Measurements from ENCODE around the gene AMDHD2. TPM values are rescaled to one million over a fixed set of nuclear protein-coding genes. Genes with fewer than 3 reads are reported as not detected.

AMDHD2 gene
- total and polyA plus RNA-seq, 2 of the 13 experiments (the other 11 are each of a cell fraction or from before 2014, with no cell fraction given), result 33.5 to 39.1 TPM

DNA sequence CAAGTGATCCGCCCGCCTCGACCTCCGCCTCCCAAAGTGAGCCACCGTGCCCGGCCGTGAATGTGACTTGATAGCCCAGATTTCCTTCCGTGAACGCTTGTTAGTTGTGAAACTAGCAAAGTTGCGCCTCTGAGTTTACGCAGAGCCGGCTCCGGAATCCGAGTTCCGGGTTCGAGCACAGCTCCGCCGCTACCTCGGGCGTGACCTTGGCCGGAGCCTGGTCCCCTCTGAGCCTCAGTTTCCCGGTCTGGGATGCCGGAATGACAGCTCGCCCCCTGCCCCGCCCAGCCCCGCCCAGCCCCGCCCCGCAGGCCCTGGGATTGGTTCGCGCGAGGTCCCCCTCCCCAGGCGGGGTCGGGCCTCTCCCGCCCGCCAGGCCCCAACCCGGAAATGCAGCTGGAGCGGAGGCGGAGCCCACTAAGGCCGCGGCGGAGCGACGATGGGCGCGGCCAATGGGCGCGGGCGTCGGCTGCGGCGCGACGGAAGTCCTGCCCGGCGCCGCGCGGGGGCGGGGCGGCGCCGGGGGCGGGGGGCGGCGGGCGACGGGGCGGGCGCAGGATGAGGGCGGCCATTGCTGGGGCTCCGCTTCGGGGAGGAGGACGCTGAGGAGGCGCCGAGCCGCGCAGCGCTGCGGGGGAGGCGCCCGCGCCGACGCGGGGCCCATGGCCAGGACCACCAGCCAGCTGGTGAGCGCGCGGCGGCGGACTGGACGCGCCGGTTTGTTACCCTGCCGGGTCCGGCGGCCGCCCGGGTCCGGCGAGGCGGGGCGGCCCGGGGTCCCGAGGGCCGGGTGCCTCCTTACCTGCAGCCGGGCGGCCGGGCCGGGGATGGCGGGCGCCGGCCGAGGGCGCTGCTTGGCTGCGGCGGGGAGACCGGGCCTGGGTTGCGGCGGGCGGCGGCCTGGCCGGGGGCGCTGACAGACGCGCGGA is 17.5 kb downstream of the AMDHD2 start, which contains the start of gene PDPK1 (continued):
- no peak for TF ChIP-seq ATAD3A (CRISPR knock-in tag; IDR thresholded peaks at IDR 0.05)
- TF ChIP-seq ARNTL (CRISPR knock-in tag; IDR thresholded peaks at IDR 0.05), result 0 out of 2 replicates have a peak, but pooled peaks have one; percentile 28
- TF ChIP-seq ZNF780A (CRISPR knock-in tag; IDR thresholded peaks at IDR 0.05), result no peak
- TF ChIP-seq ELF3 (CRISPR knock-in tag; IDR thresholded peaks at IDR 0.05), result peak; percentile 39
- 0 out of 2 replicates have a peak, but pooled peaks have one; percentile 14 for TF ChIP-seq PAXIP1 (CRISPR knock-in tag; conservative IDR thresholded peaks at IDR 0.05)
- TF ChIP-seq KAT8 (CRISPR knock-in tag; IDR thresholded peaks at IDR 0.05), result peak; percentile 21; the same call in 1 of the 2 replicates
- 0 out of 2 replicates have a peak, but pooled peaks have one; percentile 39 for TF ChIP-seq GMEB2 (CRISPR knock-in tag; IDR thresholded peaks at IDR 0.05; ENCODE audit: low read depth)
- TF ChIP-seq GABPB1 (CRISPR knock-in tag; IDR thresholded peaks at IDR 0.05), result peak; percentile 87
- peak; percentile 78 for TF ChIP-seq NFYC (CRISPR knock-in tag; IDR thresholded peaks at IDR 0.05)
- TF ChIP-seq ZFP91 (CRISPR knock-in tag; IDR thresholded peaks at IDR 0.05; ENCODE audit: borderline replicate concordance), result peak; percentile 23; the same call in 1 of the 2 replicates
- peak; percentile 42; the same call in 1 of the 2 replicates for TF ChIP-seq SPEN (CRISPR knock-in tag; IDR thresholded peaks at IDR 0.05; ENCODE audit: low read depth)
- no peak for TF ChIP-seq ZXDC (CRISPR knock-in tag; IDR thresholded peaks at IDR 0.05)
- TF ChIP-seq ZSCAN21 (CRISPR knock-in tag; IDR thresholded peaks at IDR 0.05; ENCODE audit: borderline replicate concordance), result no peak
